ENCODE data around the gene MICU1. TPM values are rescaled to one million over a fixed set of nuclear protein-coding genes. Genes with fewer than 3 reads are reported as not detected.

The MICU1 gene
- total RNA-seq, 1 experiment from 2014 or later: 36.0 TPM

DNA sequence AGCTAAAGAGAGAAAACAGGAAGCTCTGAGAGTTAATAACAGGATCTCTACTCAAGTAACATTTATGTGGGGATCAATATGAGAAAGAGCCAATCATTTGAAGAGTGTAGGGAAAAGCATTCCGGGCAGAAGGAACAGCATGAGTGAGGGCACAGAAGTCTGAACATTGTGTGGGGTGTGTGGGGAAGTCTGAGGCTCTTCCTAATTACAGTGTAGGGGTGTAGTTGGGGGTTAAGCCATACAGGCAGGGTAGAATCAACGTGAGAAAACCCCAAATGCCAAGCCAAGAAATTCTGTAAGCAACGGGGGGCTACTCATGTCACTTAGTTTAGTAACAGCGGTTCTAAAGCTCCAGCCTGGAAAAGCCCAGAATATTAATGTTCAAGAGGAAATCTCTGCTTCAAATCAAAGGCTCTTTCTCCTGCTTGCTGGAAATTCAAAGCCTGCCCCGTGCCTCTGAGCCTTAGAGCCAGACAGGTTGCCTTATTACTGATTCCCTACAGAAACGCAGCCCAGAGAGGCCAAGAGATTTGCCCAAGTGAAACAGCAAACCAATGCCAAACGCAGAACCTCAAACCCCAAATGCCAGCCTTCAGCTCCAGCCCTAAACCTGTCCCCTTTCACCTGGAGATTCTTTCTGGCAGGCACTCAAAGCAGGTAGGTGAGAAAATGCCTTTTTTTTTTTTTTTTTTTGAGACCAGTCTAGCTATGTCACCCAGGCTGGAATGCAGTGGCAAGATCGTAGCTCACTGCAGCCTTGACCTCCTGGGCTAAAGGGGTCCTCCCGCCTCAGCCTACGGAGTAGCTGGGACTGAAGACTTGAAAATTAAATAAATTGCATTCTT is 307.2 kb downstream of the MICU1 start:
- Mint-ChIP-seq H3K27me3 (ENCODE audit: low read depth) (no peaks in the 10 kb centered on the region; the same call in 1 of the 2 replicates), H3K27ac (peak overlapping the region; percentile 41; the same call in 1 of the 2 replicates), H3K9me3 (no peaks in the 10 kb centered on the region), H3K4me3 (peak overlapping the region; percentile 41), H3K36me3 (no peaks in the 10 kb centered on the region), H3K4me1 (peaks cover 54% of the 10 kb centered on the region)
- ChIA-PET CTCF (interaction anchor here (0.6 to 4.1 kb wide), 8 partner anchors 23 to 1915 kb away, joined by 3 to 21 read pairs (median 3); partner anchors contain the start of gene SPOCK2), POLR2A (interaction anchor here (0.6 to 6.0 kb wide), 8 partner anchors 9 to 102 kb away, joined by 3 to 161 read pairs (median 4); partner anchors contain the start of gene DDIT4)
- DNase-seq (ENCODE audit: low spot score) (no peak), ATAC-seq (no peak)
- TF ChIP-seq JUN (CRISPR knock-in tag; IDR thresholded peaks at IDR 0.05) (no peak), NFE2L1 (CRISPR knock-in tag; IDR thresholded peaks at IDR 0.05) (no peak), ZNF219 (CRISPR knock-in tag; IDR thresholded peaks at IDR 0.05; ENCODE audit: borderline replicate concordance) (no peak), SP1 (CRISPR knock-in tag; conservative IDR thresholded peaks at IDR 0.05) (no peak), CBFB (CRISPR knock-in tag; IDR thresholded peaks at IDR 0.05; ENCODE audit: low read depth) (no peak), TCF7 (CRISPR knock-in tag; IDR thresholded peaks at IDR 0.05; ENCODE audit: low read depth) (no peak), TEAD4 (CRISPR knock-in tag; IDR thresholded peaks at IDR 0.05) (no peak), NR1H2 (CRISPR knock-in tag; IDR thresholded peaks at IDR 0.05) (no peak)
- TF ChIP-seq, protein P1, sequence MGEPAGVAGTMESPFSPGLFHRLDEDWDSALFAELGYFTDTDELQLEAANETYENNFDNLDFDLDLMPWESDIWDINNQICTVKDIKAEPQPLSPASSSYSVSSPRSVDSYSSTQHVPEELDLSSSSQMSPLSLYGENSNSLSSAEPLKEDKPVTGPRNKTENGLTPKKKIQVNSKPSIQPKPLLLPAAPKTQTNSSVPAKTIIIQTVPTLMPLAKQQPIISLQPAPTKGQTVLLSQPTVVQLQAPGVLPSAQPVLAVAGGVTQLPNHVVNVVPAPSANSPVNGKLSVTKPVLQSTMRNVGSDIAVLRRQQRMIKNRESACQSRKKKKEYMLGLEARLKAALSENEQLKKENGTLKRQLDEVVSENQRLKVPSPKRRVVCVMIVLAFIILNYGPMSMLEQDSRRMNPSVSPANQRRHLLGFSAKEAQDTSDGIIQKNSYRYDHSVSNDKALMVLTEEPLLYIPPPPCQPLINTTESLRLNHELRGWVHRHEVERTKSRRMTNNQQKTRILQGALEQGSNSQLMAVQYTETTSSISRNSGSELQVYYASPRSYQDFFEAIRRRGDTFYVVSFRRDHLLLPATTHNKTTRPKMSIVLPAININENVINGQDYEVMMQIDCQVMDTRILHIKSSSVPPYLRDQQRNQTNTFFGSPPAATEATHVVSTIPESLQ (CRISPR knock-in tag; IDR thresholded peaks at IDR 0.05): no peak
- TF ChIP-seq, protein P2, sequence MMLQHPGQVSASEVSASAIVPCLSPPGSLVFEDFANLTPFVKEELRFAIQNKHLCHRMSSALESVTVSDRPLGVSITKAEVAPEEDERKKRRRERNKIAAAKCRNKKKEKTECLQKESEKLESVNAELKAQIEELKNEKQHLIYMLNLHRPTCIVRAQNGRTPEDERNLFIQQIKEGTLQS (CRISPR knock-in tag; conservative IDR thresholded peaks at IDR 0.05): no peak
- TF ChIP-seq, protein P3, sequence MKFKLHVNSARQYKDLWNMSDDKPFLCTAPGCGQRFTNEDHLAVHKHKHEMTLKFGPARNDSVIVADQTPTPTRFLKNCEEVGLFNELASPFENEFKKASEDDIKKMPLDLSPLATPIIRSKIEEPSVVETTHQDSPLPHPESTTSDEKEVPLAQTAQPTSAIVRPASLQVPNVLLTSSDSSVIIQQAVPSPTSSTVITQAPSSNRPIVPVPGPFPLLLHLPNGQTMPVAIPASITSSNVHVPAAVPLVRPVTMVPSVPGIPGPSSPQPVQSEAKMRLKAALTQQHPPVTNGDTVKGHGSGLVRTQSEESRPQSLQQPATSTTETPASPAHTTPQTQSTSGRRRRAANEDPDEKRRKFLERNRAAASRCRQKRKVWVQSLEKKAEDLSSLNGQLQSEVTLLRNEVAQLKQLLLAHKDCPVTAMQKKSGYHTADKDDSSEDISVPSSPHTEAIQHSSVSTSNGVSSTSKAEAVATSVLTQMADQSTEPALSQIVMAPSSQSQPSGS (CRISPR knock-in tag; IDR thresholded peaks at IDR 0.05; ENCODE audit: borderline replicate concordance, low read depth): no peak

Other genes with a start within 250 kb of the MICU1 start
- gene MCU, start 66.1 kb upstream of the MICU1 start, total RNA-seq (2021): 36.5 to 41.4 TPM (median 37.2 TPM) in 3 replicates